Mononuclear cell (primary cell): ENCODE measurements around the gene EXOSC5. TPM values are rescaled to one million over a fixed set of nuclear protein-coding genes. Genes with fewer than 3 reads are reported as not detected.
"Not testable (repeated sequence)": the region's sequence is repeated elsewhere in the genome, so short reads cannot be mapped to it uniquely, and the experiment has no call there.

Source experiments
- H3K27me3 ChIP-seq: 2 replicates; pipeline ENCODE4 v1.6.0; 2011; ENCODE audit warnings: low read length, control low read depth; ENCODE audit not compliant: insufficient read depth
- H3K4me1 ChIP-seq: 2 replicates; pipeline ENCODE4 v1.5.1; 2011; ENCODE audit warnings: mild to moderate bottlenecking, low read length, control low read depth; ENCODE audit not compliant: insufficient read depth
- H3K4me3 ChIP-seq: 2 replicates; pipeline ENCODE4 v1.5.1; 2011; ENCODE audit warnings: mild to moderate bottlenecking, low read length, moderate library complexity
- H3K9me3 ChIP-seq: 2 replicates; pipeline ENCODE4 v1.5.1; 2011; ENCODE audit warnings: low read depth, mild to moderate bottlenecking, control low read depth, low read length
- total RNA-seq: library from RNA; depleted of rRNA; stranded (reverse); fragments of >200 nt; gene quantifications from one replicate; pipeline ENCODE4 v1.2.3, GENCODE V29; 2012

EXOSC5 gene
- total RNA-seq, 1 donor: 8.0 TPM

GRCh38 chr19:41376241-41376997 lies 20.7 kb downstream of the EXOSC5 start, which contains the start of gene TMEM91:
TMEM91 (plus strand) TSS chr19:41376533; CDS start chr19:41378310, 1,777 bp downstream.
- peaks cover 47% of the 10 kb centered on the region for H3K4me1 ChIP-seq

GRCh38 chr19:41373993-41374392 lies 23.2 kb downstream of the EXOSC5 start:
- Histone ChIP-seq H3K4me1 (peaks cover 35% of the 10 kb centered on the region), H3K27me3 (no peaks in the 10 kb centered on the region), H3K9me3 (no peaks in the 10 kb centered on the region), H3K4me3 (no peak overlapping the region)

More at GRCh38 chr19:41376241-41376997, 20.7 kb downstream of the EXOSC5 start, which contains the start of gene TMEM91:
- H3K27me3 ChIP-seq: no peaks in the 10 kb centered on the region
- H3K9me3 ChIP-seq: no peaks in the 10 kb centered on the region
- peak within 1 kb of the TSS; percentile 64 for H3K4me3 ChIP-seq

- Histone ChIP-seq H3K4me1 (peaks cover 37% of the 10 kb centered on the region), H3K27me3 (no peaks in the 10 kb centered on the region), H3K4me3 (no peak overlapping the region), H3K9me3 (no peaks in the 10 kb centered on the region)
These were observed 24.7 kb downstream of the EXOSC5 start for GRCh38 chr19:41372501-41372900.

- H3K9me3 ChIP-seq: no peaks in the 10 kb centered on the region
- peaks cover 35% of the 10 kb centered on the region for H3K4me1 ChIP-seq
- no peak overlapping the region for H3K4me3 ChIP-seq
- H3K27me3 ChIP-seq: no peaks in the 10 kb centered on the region
These were observed 25.6 kb downstream of the EXOSC5 start for GRCh38 chr19:41371541-41371940.

GRCh38 chr19:41371119-41371518 lies 26.0 kb downstream of the EXOSC5 start:
- peaks cover 36% of the 10 kb centered on the region for H3K4me1 ChIP-seq
- not testable (repeated sequence) for H3K9me3 ChIP-seq, H3K4me3 ChIP-seq, H3K27me3 ChIP-seq

- Histone ChIP-seq H3K27me3 (no peaks in the 10 kb centered on the region), H3K9me3 (no peaks in the 10 kb centered on the region), H3K4me3 (no peak overlapping the region), H3K4me1 (peaks cover 43% of the 10 kb centered on the region)
These were observed 27.4 kb downstream of the EXOSC5 start for GRCh38 chr19:41369769-41370168.

GRCh38 chr19:41367848-41368301 lies 29.3 kb downstream of the EXOSC5 start:
- Histone ChIP-seq H3K9me3 (no peaks in the 10 kb centered on the region), H3K27me3 (no peaks in the 10 kb centered on the region), H3K4me1 (peaks cover 57% of the 10 kb centered on the region), H3K4me3 (no peak overlapping the region)

GRCh38 chr19:41366089-41366488 lies 31.1 kb downstream of the EXOSC5 start:
- peaks cover 64% of the 10 kb centered on the region for H3K4me1 ChIP-seq
- no peak overlapping the region for H3K4me3 ChIP-seq
- no peaks in the 10 kb centered on the region for H3K27me3 ChIP-seq
- H3K9me3 ChIP-seq: no peaks in the 10 kb centered on the region

GRCh38 chr19:41364524-41365391 lies 32.4 kb downstream of the EXOSC5 start:
- Histone ChIP-seq H3K4me1 (peaks cover 64% of the 10 kb centered on the region), H3K27me3 (no peaks in the 10 kb centered on the region), H3K4me3 (peak overlapping the region; percentile 82), H3K9me3 (no peaks in the 10 kb centered on the region)

- H3K9me3 ChIP-seq: no peaks in the 10 kb centered on the region
- peaks cover 60% of the 10 kb centered on the region for H3K4me1 ChIP-seq
- H3K4me3 ChIP-seq: peak within 1 kb of the TSS; percentile 82
- no peaks in the 10 kb centered on the region for H3K27me3 ChIP-seq
These were observed 33.2 kb downstream of the EXOSC5 start, which contains the start of gene B9D2 for GRCh38 chr19:41363753-41364523. B9D2 (minus strand) TSS chr19:41364149; CDS start chr19:41363519, 630 bp downstream.

GRCh38 chr19:41363371-41363752 lies 33.8 kb downstream of the EXOSC5 start:
- H3K9me3 ChIP-seq: no peaks in the 10 kb centered on the region
- peaks cover 60% of the 10 kb centered on the region for H3K4me1 ChIP-seq
- H3K4me3 ChIP-seq: peak overlapping the region; percentile 82
- no peaks in the 10 kb centered on the region for H3K27me3 ChIP-seq

GRCh38 chr19:41362143-41362847 lies 34.9 kb downstream of the EXOSC5 start:
- H3K9me3 ChIP-seq: no peaks in the 10 kb centered on the region
- H3K4me3 ChIP-seq: no peak overlapping the region
- peaks cover 59% of the 10 kb centered on the region for H3K4me1 ChIP-seq
- no peaks in the 10 kb centered on the region for H3K27me3 ChIP-seq

GRCh38 chr19:41359741-41360140 lies 37.4 kb downstream of the EXOSC5 start:
- Histone ChIP-seq H3K9me3 (no peaks in the 10 kb centered on the region), H3K4me1 (peaks cover 61% of the 10 kb centered on the region), H3K4me3 (no peak overlapping the region), H3K27me3 (no peaks in the 10 kb centered on the region)

GRCh38 chr19:41357746-41358145 lies 39.4 kb downstream of the EXOSC5 start:
- no peak overlapping the region for H3K4me3 ChIP-seq
- no peaks in the 10 kb centered on the region for H3K27me3 ChIP-seq
- peaks cover 55% of the 10 kb centered on the region for H3K4me1 ChIP-seq
- no peaks in the 10 kb centered on the region for H3K9me3 ChIP-seq
